GM19099 (cell line): Measurements from ENCODE around the gene CATSPER4.
A peak's percentile ranks its signal among the peaks of the same experiment; 100 is the strongest.

Source experiments
- POLR2A ChIP-seq: IDR thresholded peaks from 3 replicates; pipeline ENCODE4 v1.6.1; 2011; ENCODE audit warnings: low read depth; ENCODE audit not compliant: insufficient read length; ENCODE audit errors: extremely low read depth

The CATSPER4 gene

DNA sequence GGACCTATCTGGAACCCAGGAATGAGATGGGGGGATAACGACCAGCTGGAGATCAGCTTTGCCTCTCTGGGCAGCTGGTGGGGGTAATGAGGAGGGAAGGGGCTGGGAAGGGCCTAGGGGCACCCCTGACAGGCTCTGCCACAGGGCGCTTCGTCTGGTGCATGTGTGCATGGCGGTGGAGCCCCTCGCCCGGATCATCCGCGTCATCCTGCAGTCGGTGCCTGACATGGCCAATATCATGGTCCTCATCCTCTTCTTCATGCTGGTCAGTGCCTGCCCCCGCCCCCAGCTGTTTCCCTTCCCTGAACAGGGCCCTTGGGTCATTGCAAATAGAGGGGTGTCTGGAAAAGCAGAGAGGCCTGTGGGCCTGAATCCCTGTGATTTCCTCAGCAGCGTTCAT lies 7.4 kb downstream of the CATSPER4 start:
- TF ChIP-seq POLR2A, result no peak

GRCh38 chr1:26200413-26200812 lies 10.0 kb downstream of the CATSPER4 start:
- no peak for TF ChIP-seq POLR2A

GRCh38 chr1:26203642-26204318 lies 13.4 kb downstream of the CATSPER4 start:
- TF ChIP-seq POLR2A, result no peak

GRCh38 chr1:26210147-26210870 lies 19.9 kb downstream of the CATSPER4 start:
- TF ChIP-seq POLR2A, result no peak

DNA sequence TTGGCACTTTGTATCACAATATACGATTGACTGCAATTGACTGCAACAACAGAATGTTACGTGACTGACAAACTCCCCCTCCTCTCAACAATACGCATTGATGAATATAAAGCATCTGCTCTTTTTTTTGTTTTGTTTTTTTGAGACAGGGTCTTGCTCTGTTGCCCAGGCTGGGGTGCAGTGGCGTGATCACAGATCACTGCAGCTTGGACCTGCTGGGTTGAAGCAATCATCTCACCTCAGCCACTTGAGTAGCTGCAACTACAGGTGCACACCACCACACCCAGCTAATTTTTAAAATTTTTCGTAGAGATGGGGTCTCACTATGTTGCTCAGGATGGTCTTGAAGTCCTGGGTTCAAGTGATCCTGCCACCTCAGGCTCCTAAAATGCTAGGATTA lies 22.3 kb downstream of the CATSPER4 start:
- TF ChIP-seq POLR2A, result no peak

- TF ChIP-seq POLR2A, result no peak
Measured at GRCh38 chr1:26213335-26213905, 23.0 kb downstream of the CATSPER4 start.

DNA sequence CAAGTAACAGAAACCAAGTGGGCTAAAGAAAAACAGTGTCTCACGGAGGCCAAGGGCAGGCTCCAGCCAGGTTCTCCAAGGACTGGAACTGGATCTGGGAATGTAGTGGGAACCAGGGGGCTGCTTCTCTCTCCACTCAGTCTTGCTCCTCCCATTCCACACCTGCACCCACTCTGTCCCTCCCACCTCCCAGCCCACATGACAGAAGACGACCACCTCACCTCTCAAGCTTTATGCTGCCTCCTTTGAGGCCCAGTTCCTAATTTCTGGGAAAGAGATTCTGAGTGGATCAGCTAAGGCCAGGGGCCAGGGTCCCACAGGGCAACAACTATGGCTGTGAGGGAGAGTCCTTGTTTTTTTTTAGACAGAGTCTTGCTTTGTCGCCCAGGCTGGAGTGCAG lies 24.8 kb downstream of the CATSPER4 start:
- no peak for TF ChIP-seq POLR2A

- no peak for TF ChIP-seq POLR2A
Measured at GRCh38 chr1:26218906-26219494, 28.6 kb downstream of the CATSPER4 start.

- TF ChIP-seq POLR2A, result no peak
Measured at GRCh38 chr1:26220199-26220912, 30.0 kb downstream of the CATSPER4 start.

DNA sequence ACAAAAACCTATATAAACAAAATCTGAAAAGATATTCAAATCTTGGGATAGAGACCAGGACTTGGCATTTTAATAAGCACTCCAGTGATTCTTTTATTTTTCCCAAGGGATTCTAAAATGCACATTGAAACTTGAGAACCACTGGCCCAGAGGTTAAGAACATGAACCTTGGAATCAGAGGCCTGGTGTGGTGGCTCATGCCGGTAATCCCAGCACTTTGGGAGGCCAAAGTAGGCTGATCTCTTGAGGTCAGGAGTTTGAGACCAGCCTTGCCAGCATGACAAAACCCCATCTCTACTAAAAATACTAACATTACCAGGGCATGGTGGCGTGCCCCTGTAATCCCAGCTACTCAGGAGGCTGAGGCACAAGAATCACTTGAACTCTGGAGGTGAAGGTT lies 30.7 kb downstream of the CATSPER4 start:
- TF ChIP-seq POLR2A, result no peak

DNA sequence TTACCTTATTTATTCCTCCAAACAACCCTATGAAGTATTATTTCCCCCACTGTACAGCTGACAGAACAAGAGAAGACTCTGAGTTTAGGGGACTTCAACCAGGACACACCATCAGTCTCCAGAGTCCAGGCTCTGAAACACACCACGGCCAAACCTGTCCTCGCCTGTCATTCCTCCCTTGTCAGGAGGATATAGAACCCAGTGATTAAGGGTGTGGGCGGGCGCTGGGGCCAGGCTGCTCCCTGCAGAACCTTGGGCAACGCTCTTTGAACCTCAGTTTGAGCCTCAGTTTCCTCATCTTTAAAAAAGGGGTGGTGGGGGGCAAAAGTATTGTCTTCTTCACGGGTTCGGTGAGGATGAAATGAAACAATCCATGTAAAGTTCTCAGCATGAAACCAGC lies 34.2 kb downstream of the CATSPER4 start:
- TF ChIP-seq POLR2A, result no peak

DNA sequence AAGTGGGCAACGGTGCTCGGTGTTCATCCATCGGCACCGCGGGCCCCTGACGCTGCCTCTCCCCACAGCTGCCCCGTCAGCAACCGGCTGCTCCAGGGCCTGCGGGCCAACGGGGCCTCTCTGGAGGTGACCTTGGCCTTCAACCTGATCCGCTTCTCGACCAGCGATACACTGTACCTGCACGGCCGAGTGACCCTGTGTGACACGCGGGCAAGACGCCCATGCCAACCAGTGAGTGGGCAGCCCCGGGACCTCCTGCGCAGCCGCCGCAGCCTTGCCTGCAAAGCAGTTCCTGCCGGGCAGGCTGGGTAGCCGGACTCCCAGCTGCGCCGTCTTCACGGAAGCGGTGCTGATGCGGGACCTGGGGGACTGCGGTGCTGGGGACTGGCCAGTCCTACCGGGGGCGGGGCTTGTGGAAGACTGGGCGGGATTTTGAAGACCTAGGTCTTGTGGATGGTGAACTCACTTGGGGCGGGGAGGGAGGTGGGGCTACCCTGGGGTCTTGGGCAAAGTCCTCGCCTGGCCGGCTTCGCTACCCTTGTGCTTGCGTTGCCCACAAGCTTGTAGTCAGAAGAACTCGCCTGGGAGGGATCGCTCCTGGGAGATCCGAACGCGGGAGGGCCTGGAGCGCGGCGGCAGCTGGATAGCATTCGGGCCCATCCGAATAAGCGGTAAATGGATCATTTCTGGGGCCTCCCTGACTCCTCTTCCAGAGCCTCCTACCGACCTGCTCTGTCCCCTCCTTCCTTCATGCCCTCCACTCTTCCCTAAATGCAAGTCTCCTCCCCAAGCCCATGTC lies 34.8 kb downstream of the CATSPER4 start:
- no peak for TF ChIP-seq POLR2A

DNA sequence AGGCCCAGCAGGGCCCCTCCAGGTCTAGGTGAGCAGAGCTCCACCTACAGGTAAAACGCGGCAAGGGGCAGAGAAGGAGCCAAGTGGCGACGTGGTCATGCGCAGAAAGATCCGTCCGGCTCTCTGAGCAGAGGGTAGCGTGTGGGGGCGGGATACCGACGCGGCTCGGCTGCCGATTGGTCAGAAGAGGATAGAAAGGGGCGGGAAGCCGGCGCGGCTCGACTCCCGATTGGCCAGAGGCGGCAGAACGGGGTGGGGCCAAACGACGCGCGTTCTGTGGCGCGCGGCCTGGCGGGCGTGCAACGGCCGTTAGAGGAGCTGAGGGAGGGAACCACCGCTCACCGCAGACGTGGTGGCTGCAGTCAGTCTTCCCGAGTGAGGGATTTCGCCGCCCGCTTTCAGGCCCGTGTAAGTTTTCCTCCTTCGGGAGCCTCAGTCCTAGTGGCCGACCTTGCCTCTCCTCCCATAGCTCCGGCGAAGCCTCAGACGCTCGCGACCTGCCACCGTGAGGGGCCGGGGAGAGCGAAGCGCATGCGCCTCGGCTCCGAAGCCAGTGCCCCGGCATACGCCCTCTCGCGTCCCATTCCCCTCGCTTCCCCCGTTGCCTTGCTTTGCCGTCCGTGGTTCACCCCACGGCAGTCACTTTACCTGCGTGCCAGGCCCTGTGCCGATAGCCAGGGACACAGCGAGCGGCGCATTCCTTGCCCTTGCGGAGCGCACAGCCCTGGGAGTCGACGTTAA lies 43.7 kb downstream of the CATSPER4 start, which contains the start of gene CEP85:
Gene CEP85 (plus strand): TSS at position 298 of the 741 bp plus-strand sequence. CDS start 5,584 bp downstream, outside the sequence.
- TF ChIP-seq POLR2A, result peak; percentile 93
